Endothelial cell of umbilical vein (primary cell): ENCODE results near the gene ELP6. TPM values are rescaled to one million over a fixed set of nuclear protein-coding genes. Genes with fewer than 3 reads are reported as not detected.

ENCODE experiments used
- BruUV-seq: library from RNA; stranded (reverse); fragments of 400-500 nt; replicated peaks from 2 replicates; lab custom pipeline; 2021; lab: Mats Ljungman, UMichigan
- CTCF ChIA-PET: fragments of 300-600, 350-600 bp; sonication (Branson Sonifier 250); formaldehyde crosslinking; loops from one replicate; lab custom pipeline; 2021; ENCODE audit warnings: antibody characterized with exemption, inconsistent platforms; lab: Charles Lee
- POLR2A ChIA-PET: fragments of 300-600, 350-600 bp; sonication (Branson Sonifier 250); formaldehyde crosslinking; loops from one replicate; lab custom pipeline; 2021; ENCODE audit warnings: antibody characterized with exemption, inconsistent platforms; lab: Charles Lee
- DNase-seq: peaks from one replicate; pipeline ENCODE4 v3.0.0-alpha.2; 2011; ENCODE audit warnings: low read depth, low spot score
- FAIRE-seq: peaks from 2 replicates; lab custom pipeline; 2011; peaks lifted over from hg19 to GRCh38; lab: Jason Lieb, UNC
- H2AFZ ChIP-seq: 2 replicates; pipeline ENCODE4 v1.6.0; 2012; ENCODE audit warnings: low read depth, low read length, control low read depth, inconsistent platforms
- H3K27ac ChIP-seq: 2 replicates; pipeline ENCODE4 v1.5.1; 2011; ENCODE audit warnings: low read depth, mild to moderate bottlenecking, control low read depth, low read length, moderate library complexity; ENCODE audit not compliant: insufficient read depth
- H3K27me3 ChIP-seq, 2 experiments: 2 replicates each; pipeline versions ENCODE4 v1.6.0 to v1.6.1; 2011; ENCODE audit warnings: low read length in 2 of 2, mixed read lengths in 1 of 2; ENCODE audit not compliant: control insufficient read depth in 2 of 2, insufficient read depth in 2 of 2
- H3K36me3 ChIP-seq, 2 experiments: 2 replicates in 1 of 2; 3 replicates in 1 of 2; pipeline ENCODE4 v1.5.1; 2011; ENCODE audit warnings: low read length in 2 of 2, mild to moderate bottlenecking in 1 of 2, moderate library complexity in 1 of 2; ENCODE audit not compliant: control insufficient read depth in 2 of 2, insufficient read depth in 2 of 2; ENCODE audit errors: extremely low read depth in 1 of 2
- H3K4me1 ChIP-seq: 3 replicates; pipeline ENCODE4 v1.5.1; 2011; ENCODE audit warnings: mild to moderate bottlenecking, low read length; ENCODE audit not compliant: control insufficient read depth, insufficient read depth; ENCODE audit errors: extremely low read depth
- H3K4me2 ChIP-seq: 2 replicates; pipeline ENCODE4 v1.6.1; 2011; ENCODE audit warnings: low read length, control low read depth, mixed read lengths; ENCODE audit not compliant: insufficient read depth
- H3K4me3 ChIP-seq, 3 experiments: fragments of 200-600 bp in 1 of 3; sonication (generic), shearing (Covaris generic) in 1 of 3; replicated peaks in 1 of 3; 2 replicates each; pipeline ENCODE4 v1.5.1; 2011 to 2016; ENCODE audit warnings: control low read depth in 3 of 3, low read length in 3 of 3, mild to moderate bottlenecking in 2 of 3, inconsistent platforms in 1 of 3, low read depth in 1 of 3, moderate library complexity in 1 of 3; ENCODE audit not compliant: insufficient read depth in 1 of 3
- H3K79me2 ChIP-seq: 2 replicates; pipeline ENCODE4 v1.6.0; 2012; ENCODE audit warnings: low read length, inconsistent platforms; ENCODE audit not compliant: control insufficient read depth, insufficient read depth
- H3K9ac ChIP-seq: replicated peaks from 2 replicates; pipeline ENCODE3; 2011; ENCODE audit warnings: low read length, control low read depth; ENCODE audit not compliant: insufficient read depth; ENCODE audit errors: extremely low read depth
- H3K9me1 ChIP-seq: replicated peaks from 3 replicates; pipeline ENCODE4 v1.6.0; 2011; ENCODE audit warnings: mild to moderate bottlenecking, low read length; ENCODE audit not compliant: control insufficient read depth, insufficient read depth; ENCODE audit errors: extremely low read depth
- H3K9me3 ChIP-seq: replicated peaks from 2 replicates; pipeline ENCODE4 v1.5.1; 2012; ENCODE audit warnings: low read length, inconsistent platforms; ENCODE audit not compliant: control insufficient read depth, insufficient read depth
- H4K20me1 ChIP-seq: replicated peaks from 2 replicates; pipeline ENCODE3; 2011; ENCODE audit warnings: mild to moderate bottlenecking, low read length; ENCODE audit not compliant: control insufficient read depth, insufficient read depth; ENCODE audit errors: extremely low read depth
- EZH2 ChIP-seq: IDR thresholded peaks from 2 replicates; pipeline ENCODE4 v1.6.1; 2012; ENCODE audit warnings: borderline replicate concordance, low read depth, mild to moderate bottlenecking, moderate library complexity, low read length, inconsistent platforms; ENCODE audit not compliant: severe bottlenecking
- FOS ChIP-seq: IDR thresholded peaks from 2 replicates; pipeline ENCODE4 v1.6.1; 2011; ENCODE audit warnings: mild to moderate bottlenecking, low read length, moderate library complexity, borderline replicate concordance; ENCODE audit not compliant: insufficient read depth
- GATA2 ChIP-seq: IDR thresholded peaks from 2 replicates; pipeline ENCODE4 v1.7.0; 2011; ENCODE audit warnings: low read depth, mild to moderate bottlenecking, moderate library complexity, mixed read lengths, low read length; ENCODE audit not compliant: insufficient read length, insufficient read depth
- JUN ChIP-seq: IDR thresholded peaks from 2 replicates; pipeline ENCODE4 v1.6.1; 2011; ENCODE audit warnings: borderline replicate concordance, low read depth; ENCODE audit not compliant: insufficient read length, insufficient read depth
- MYC ChIP-seq: IDR thresholded peaks from one replicate; pipeline ENCODE4 v1.6.1; 2011; ENCODE audit warnings: mild to moderate bottlenecking, low read depth, low read length
- POLR2A ChIP-seq: IDR thresholded peaks from 2 replicates; pipeline ENCODE4 v1.6.1; 2012; ENCODE audit warnings: low read depth, mild to moderate bottlenecking, control low read depth, low read length
- POLR2AphosphoS5 ChIP-seq: IDR thresholded peaks from 2 replicates; pipeline ENCODE4 v1.6.1; 2012; ENCODE audit warnings: low read depth, mild to moderate bottlenecking, control low read depth, low read length, moderate library complexity; ENCODE audit not compliant: insufficient read depth
- dilution Hi-C: fragments of 300-500 bp; cut with MboI; formaldehyde crosslinking; loops from one replicate; pipeline ENCODE4 v1.15.0; 2019; ENCODE audit warnings: low sequenced_read_pairs; ENCODE audit not compliant: extremely low pct_ligation_motif_present
- intact Hi-C: fragments of 100-400 bp; cut with micrococcal nuclease; formaldehyde crosslinking; loops from one replicate; pipeline ENCODE4 v1.10.0; 2022
- polyA plus RNA-seq, 4 experiments: library from polyadenylated mRNA; depleted of rRNA in 3 of 4; stranded (reverse) in 3 of 4; unstranded in 1 of 4; fragments of >200 nt; gene quantifications; 2 replicates each; pipeline versions ENCODE4 v1.2.1 to v1.2.3, GENCODE V29; 2011 to 2012; ENCODE audit warnings: missing spikeins in 1 of 4
- total RNA-seq: library from RNA; stranded (reverse); gene quantifications from 2 replicates; pipeline ENCODE4 v1.2.3, GENCODE V29; 2021
- TF ChIP-seq, protein P1 (sequence below): IDR thresholded peaks from 2 replicates; pipeline ENCODE4 v1.6.1; 2011; ENCODE audit not compliant: insufficient read depth, insufficient read length
- TF ChIP-seq, protein P2 (sequence below), 2 donors: IDR thresholded peaks; 1 replicate in 1 of 2; 2 replicates in 1 of 2; pipeline ENCODE4 v1.5.1; 2011; ENCODE audit warnings: low read length in 2 of 2, mild to moderate bottlenecking in 2 of 2, moderate library complexity in 2 of 2, control low read depth in 1 of 2, inconsistent platforms in 1 of 2, low read depth in 1 of 2; ENCODE audit not compliant: insufficient read depth in 1 of 2; ENCODE audit errors: extremely low read depth in 1 of 2

The ELP6 gene
- total and polyA plus RNA-seq, 2 donors (not counting 3 experiments of a cell fraction or from before 2014, with no cell fraction given), result 48.1 to 91.0 TPM

- Histone ChIP-seq H3K9ac (no peak overlapping the region), H3K4me3 (no peak overlapping the region), H3K79me2 (peaks cover 6% of the 10 kb centered on the region), H3K4me2 (no peak overlapping the region), H2AFZ (no peak overlapping the region), H3K9me1 (no peaks in the 10 kb centered on the region), H3K27ac (no peak overlapping the region), H3K9me3 (no peaks in the 10 kb centered on the region), H3K4me1 (no peaks in the 10 kb centered on the region), H3K36me3 (no peaks in the 10 kb centered on the region), H4K20me1 (no peaks in the 10 kb centered on the region), H3K27me3 (no peaks in the 10 kb centered on the region)
- intact Hi-C loops, result no loop called here
- TF ChIP-seq, protein P1, sequence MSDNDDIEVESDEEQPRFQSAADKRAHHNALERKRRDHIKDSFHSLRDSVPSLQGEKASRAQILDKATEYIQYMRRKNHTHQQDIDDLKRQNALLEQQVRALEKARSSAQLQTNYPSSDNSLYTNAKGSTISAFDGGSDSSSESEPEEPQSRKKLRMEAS, result no peak
- TF ChIP-seq GATA2 (no peak), POLR2AphosphoS5 (no peak), POLR2A (no peak), JUN (no peak), FOS (no peak), MYC (no peak), EZH2 (no peak)
- TF ChIP-seq, protein P2, sequence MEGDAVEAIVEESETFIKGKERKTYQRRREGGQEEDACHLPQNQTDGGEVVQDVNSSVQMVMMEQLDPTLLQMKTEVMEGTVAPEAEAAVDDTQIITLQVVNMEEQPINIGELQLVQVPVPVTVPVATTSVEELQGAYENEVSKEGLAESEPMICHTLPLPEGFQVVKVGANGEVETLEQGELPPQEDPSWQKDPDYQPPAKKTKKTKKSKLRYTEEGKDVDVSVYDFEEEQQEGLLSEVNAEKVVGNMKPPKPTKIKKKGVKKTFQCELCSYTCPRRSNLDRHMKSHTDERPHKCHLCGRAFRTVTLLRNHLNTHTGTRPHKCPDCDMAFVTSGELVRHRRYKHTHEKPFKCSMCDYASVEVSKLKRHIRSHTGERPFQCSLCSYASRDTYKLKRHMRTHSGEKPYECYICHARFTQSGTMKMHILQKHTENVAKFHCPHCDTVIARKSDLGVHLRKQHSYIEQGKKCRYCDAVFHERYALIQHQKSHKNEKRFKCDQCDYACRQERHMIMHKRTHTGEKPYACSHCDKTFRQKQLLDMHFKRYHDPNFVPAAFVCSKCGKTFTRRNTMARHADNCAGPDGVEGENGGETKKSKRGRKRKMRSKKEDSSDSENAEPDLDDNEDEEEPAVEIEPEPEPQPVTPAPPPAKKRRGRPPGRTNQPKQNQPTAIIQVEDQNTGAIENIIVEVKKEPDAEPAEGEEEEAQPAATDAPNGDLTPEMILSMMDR (IDR thresholded peaks at IDR 0.05; ENCODE audit: extremely low read depth in 1 of 2, insufficient read depth in 1 of 2, low read depth in 1 of 2, low read length in 2 of 2), result no peak
- dilution Hi-C loops, result no loop called here
- POLR2A ChIA-PET, result no interaction called here
- BruUV-seq, result no TSS peak
- CTCF ChIA-PET, result interaction anchor here (1.0 kb wide), 2 partner anchors 57 to 59 kb away, joined by 3 read pairs; no protein-coding TSS in a partner anchor
- DNase-seq, result no peak
- no peak for FAIRE-seq
These were observed 33.7 kb downstream of the ELP6 start for GRCh38 chr3:47479826-47480160.
